GM21723 (cell line): ENCODE results near the gene TJP1.
"Not testable (repeated sequence)": the region's sequence is repeated elsewhere in the genome, so short reads cannot be mapped to it uniquely, and the experiment has no call there.

Experiments
- ATAC-seq: cut with Tn5 transposase; IDR thresholded peaks from one replicate; pipeline ENCODE4 v1.9.1; 2021; ENCODE audit warnings: mild to moderate bottlenecking, moderate library complexity; ENCODE audit not compliant: unreplicated experiment

The TJP1 gene

GRCh38 chr15:29685156-29686078 lies 136.9 kb downstream of the TJP1 start:
- no peak for ATAC-seq

GRCh38 chr15:29682781-29683180 lies 139.5 kb downstream of the TJP1 start:
- ATAC-seq = no peak

GRCh38 chr15:29682361-29682760 lies 139.9 kb downstream of the TJP1 start:
- ATAC-seq = no peak

- ATAC-seq = no peak
Observed at GRCh38 chr15:29681946-29682345, 140.3 kb downstream of the TJP1 start.

GRCh38 chr15:29681166-29681845 lies 141.0 kb downstream of the TJP1 start:
- ATAC-seq = no peak

- no peak for ATAC-seq
Observed at GRCh38 chr15:29680465-29681165, 141.7 kb downstream of the TJP1 start.

GRCh38 chr15:29678504-29679034 lies 143.7 kb downstream of the TJP1 start:
- no peak for ATAC-seq

- ATAC-seq = no peak
Observed at GRCh38 chr15:29677871-29678461, 144.3 kb downstream of the TJP1 start.

- ATAC-seq = no peak
Observed at GRCh38 chr15:29677455-29677854, 144.8 kb downstream of the TJP1 start.

- ATAC-seq = no peak
Observed at GRCh38 chr15:29676961-29677402, 145.3 kb downstream of the TJP1 start.

GRCh38 chr15:29676374-29676960 lies 145.8 kb downstream of the TJP1 start:
- ATAC-seq = not testable (repeated sequence)

- no peak for ATAC-seq
Observed at GRCh38 chr15:29675791-29676301, 146.4 kb downstream of the TJP1 start.

GRCh38 chr15:29674661-29675533 lies 147.4 kb downstream of the TJP1 start:
- ATAC-seq = no peak

- no peak for ATAC-seq
Observed at GRCh38 chr15:29672923-29673809, 149.1 kb downstream of the TJP1 start.

- no peak for ATAC-seq
Observed at GRCh38 chr15:29672446-29672845, 149.8 kb downstream of the TJP1 start.

- ATAC-seq = not testable (repeated sequence)
Observed at GRCh38 chr15:29672046-29672445, 150.2 kb downstream of the TJP1 start.

GRCh38 chr15:29670998-29671981 lies 151.0 kb downstream of the TJP1 start:
- no peak for ATAC-seq
